HEK293T (cell line): Measurements from ENCODE around the gene SETD4.

Source experiments
- BHLHE40 ChIP-seq: fragments of 450-650 bp; IDR thresholded peaks from 2 replicates; pipeline ENCODE4 v1.6.1; 2016; ENCODE audit warnings: mild to moderate bottlenecking, moderate library complexity, borderline replicate concordance
- CTBP1 ChIP-seq: fragments of 450-650 bp; IDR thresholded peaks from 2 replicates; pipeline ENCODE4 v1.6.1; 2016; ENCODE audit warnings: borderline replicate concordance
- ELF4 ChIP-seq: fragments of 450-650 bp; IDR thresholded peaks from 2 replicates; pipeline ENCODE4 v1.6.1; 2017; ENCODE audit warnings: antibody characterized with exemption
- FOXA1 ChIP-seq: fragments of 450-650 bp; IDR thresholded peaks from 2 replicates; pipeline ENCODE4 v1.6.1; 2016; ENCODE audit warnings: mild to moderate bottlenecking

- TF ChIP-seq FOXA1, result no peak
- TF ChIP-seq ELF4, result no peak
- TF ChIP-seq CTBP1, result no peak
- no peak for TF ChIP-seq BHLHE40
Measured at GRCh38 chr21:36076878-36077655, 16.7 kb upstream of the SETD4 start.
